Mammary epithelial cell (primary cell): ENCODE measurements around the gene NTM.

Source experiments
- CTCF ChIP-seq, 2 donors: IDR thresholded peaks in 1 of 2; conservative IDR thresholded peaks in 1 of 2; 2 replicates each; pipeline ENCODE4 v1.5.1; 2011 to 2012; ENCODE audit warnings: inconsistent platforms in 2 of 2, low read length in 2 of 2, mild to moderate bottlenecking in 2 of 2, control low read depth in 1 of 2, low read depth in 1 of 2; ENCODE audit not compliant: insufficient read depth in 1 of 2; ENCODE audit errors: extremely low read depth in 1 of 2
- EZH2 ChIP-seq: IDR thresholded peaks from 2 replicates; pipeline ENCODE4 v1.6.1; 2012; ENCODE audit warnings: low read length, inconsistent platforms, borderline replicate concordance

- TF ChIP-seq CTCF (conservative IDR thresholded peaks at IDR 0.05 in 1 of 2, IDR thresholded peaks at IDR 0.05 in 1 of 2; ENCODE audit: extremely low read depth in 1 of 2, insufficient read depth in 1 of 2, low read depth in 1 of 2, low read length in 2 of 2), result no peak
- TF ChIP-seq EZH2, result no peak
Measured at GRCh38 chr11:131756479-131757110, 386.2 kb downstream of the NTM start.
